IMR-90 (cell line): ENCODE data around the gene RNF11.

Source experiments
- BHLHE40 ChIP-seq: fragments of 150-350 bp; IDR thresholded peaks from 2 replicates; pipeline ENCODE4 v1.6.1; 2016; ENCODE audit warnings: mild to moderate bottlenecking, low read depth, low read length
- CEBPB ChIP-seq: IDR thresholded peaks from 2 replicates; pipeline ENCODE4 v1.6.1; 2012; ENCODE audit warnings: low read depth, low read length, improper control_type of control experiment
- CHD1 ChIP-seq: IDR thresholded peaks from 2 replicates; pipeline ENCODE4 v1.6.1; 2012; ENCODE audit warnings: low read depth, low read length, improper control_type of control experiment
- FOS ChIP-seq: fragments of 150-350 bp; IDR thresholded peaks from 2 replicates; pipeline ENCODE4 v1.6.1; 2016; ENCODE audit warnings: low read depth, low read length
- MAFK ChIP-seq: IDR thresholded peaks from 2 replicates; pipeline ENCODE4 v1.6.1; 2012; ENCODE audit warnings: low read depth, low read length, improper control_type of control experiment
- MXI1 ChIP-seq: IDR thresholded peaks from 2 replicates; pipeline ENCODE4 v1.6.1; 2012; ENCODE audit warnings: low read depth, mild to moderate bottlenecking, low read length, moderate library complexity, borderline replicate concordance
- POLR2A ChIP-seq: IDR thresholded peaks from 2 replicates; pipeline ENCODE4 v1.6.1; 2012; ENCODE audit warnings: mild to moderate bottlenecking, low read depth, low read length
- RAD21 ChIP-seq: IDR thresholded peaks from 2 replicates; pipeline ENCODE4 v1.6.1; 2012; ENCODE audit warnings: low read length, improper control_type of control experiment
- RCOR1 ChIP-seq: IDR thresholded peaks from 2 replicates; pipeline ENCODE4 v1.6.1; 2012; ENCODE audit warnings: mild to moderate bottlenecking, low read length, improper control_type of control experiment; ENCODE audit not compliant: insufficient replicate concordance
- TF ChIP-seq, protein P1 (sequence below): conservative IDR thresholded peaks from 2 replicates; pipeline ENCODE4 v1.5.1; 2012; ENCODE audit warnings: mild to moderate bottlenecking, low read depth, low read length, improper control_type of control experiment
- TF ChIP-seq, protein P2 (sequence below): fragments of 150-350 bp; IDR thresholded peaks from 2 replicates; pipeline ENCODE4 v1.6.1; 2017; ENCODE audit warnings: mild to moderate bottlenecking, antibody characterized with exemption, low read length, low read depth

DNA sequence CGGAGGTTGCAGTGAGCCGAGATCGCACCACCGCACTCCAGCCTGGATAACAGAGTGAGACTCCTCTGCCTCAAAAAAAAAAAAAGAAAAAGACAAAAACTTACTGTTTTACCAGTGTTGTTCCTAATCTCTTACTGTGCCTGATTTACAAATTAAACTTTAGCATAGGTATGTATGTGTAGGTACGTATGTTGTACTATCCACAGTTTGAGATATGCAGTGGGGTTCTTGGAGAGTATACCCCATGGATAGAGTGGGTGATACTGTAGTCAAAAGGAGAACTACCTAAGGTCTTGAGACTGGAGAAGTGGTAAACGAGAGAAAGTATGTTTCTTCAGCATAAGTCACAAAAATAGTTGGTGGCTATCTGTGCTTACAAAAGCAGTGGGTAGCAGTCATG lies 38.6 kb downstream of the RNF11 start:
- TF ChIP-seq, protein P1, sequence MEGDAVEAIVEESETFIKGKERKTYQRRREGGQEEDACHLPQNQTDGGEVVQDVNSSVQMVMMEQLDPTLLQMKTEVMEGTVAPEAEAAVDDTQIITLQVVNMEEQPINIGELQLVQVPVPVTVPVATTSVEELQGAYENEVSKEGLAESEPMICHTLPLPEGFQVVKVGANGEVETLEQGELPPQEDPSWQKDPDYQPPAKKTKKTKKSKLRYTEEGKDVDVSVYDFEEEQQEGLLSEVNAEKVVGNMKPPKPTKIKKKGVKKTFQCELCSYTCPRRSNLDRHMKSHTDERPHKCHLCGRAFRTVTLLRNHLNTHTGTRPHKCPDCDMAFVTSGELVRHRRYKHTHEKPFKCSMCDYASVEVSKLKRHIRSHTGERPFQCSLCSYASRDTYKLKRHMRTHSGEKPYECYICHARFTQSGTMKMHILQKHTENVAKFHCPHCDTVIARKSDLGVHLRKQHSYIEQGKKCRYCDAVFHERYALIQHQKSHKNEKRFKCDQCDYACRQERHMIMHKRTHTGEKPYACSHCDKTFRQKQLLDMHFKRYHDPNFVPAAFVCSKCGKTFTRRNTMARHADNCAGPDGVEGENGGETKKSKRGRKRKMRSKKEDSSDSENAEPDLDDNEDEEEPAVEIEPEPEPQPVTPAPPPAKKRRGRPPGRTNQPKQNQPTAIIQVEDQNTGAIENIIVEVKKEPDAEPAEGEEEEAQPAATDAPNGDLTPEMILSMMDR = no peak
- TF ChIP-seq POLR2A (no peak), MXI1 (no peak), RAD21 (no peak), CEBPB (no peak), CHD1 (no peak), FOS (no peak), BHLHE40 (no peak), MAFK (no peak), RCOR1 (no peak)
- TF ChIP-seq, protein P2, sequence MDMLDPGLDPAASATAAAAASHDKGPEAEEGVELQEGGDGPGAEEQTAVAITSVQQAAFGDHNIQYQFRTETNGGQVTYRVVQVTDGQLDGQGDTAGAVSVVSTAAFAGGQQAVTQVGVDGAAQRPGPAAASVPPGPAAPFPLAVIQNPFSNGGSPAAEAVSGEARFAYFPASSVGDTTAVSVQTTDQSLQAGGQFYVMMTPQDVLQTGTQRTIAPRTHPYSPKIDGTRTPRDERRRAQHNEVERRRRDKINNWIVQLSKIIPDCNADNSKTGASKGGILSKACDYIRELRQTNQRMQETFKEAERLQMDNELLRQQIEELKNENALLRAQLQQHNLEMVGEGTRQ = no peak
